Astrocyte (in vitro differentiated cells and primary cell): ENCODE data around the gene CTCF. TPM values are rescaled to one million over a fixed set of nuclear protein-coding genes. Genes with fewer than 3 reads are reported as not detected.

Source experiments
- DNase-seq: peaks from one replicate; pipeline ENCODE4 v3.0.0-alpha.2; 2010; ENCODE audit warnings: low read depth
- FAIRE-seq: peaks from 2 replicates; lab custom pipeline; 2011; peaks lifted over from hg19 to GRCh38; lab: Jason Lieb, UNC
- H2AFZ ChIP-seq: 2 replicates; pipeline ENCODE4 v1.6.0; 2012; ENCODE audit warnings: low read depth, low read length, inconsistent platforms
- H3K27ac ChIP-seq: 2 replicates; pipeline ENCODE4 v1.5.1; 2011; ENCODE audit warnings: low read depth, low read length, inconsistent platforms
- H3K27me3 ChIP-seq: 2 replicates; pipeline ENCODE4 v1.6.0; 2011; ENCODE audit warnings: low read length, inconsistent platforms; ENCODE audit not compliant: insufficient read depth
- H3K36me3 ChIP-seq: 2 replicates; pipeline ENCODE4 v1.5.1; 2011; ENCODE audit warnings: low read length, inconsistent platforms; ENCODE audit not compliant: insufficient read depth
- H3K4me1 ChIP-seq: 2 replicates; pipeline ENCODE4 v1.5.1; 2011; ENCODE audit warnings: low read length, inconsistent platforms; ENCODE audit not compliant: insufficient read depth
- H3K4me2 ChIP-seq: 2 replicates; pipeline ENCODE4 v1.6.0; 2012; ENCODE audit warnings: low read length, inconsistent platforms
- H3K4me3 ChIP-seq: 2 replicates; pipeline ENCODE4 v1.5.1; 2011; ENCODE audit warnings: low read depth, mild to moderate bottlenecking, low read length, inconsistent platforms; ENCODE audit not compliant: insufficient read depth
- H3K79me2 ChIP-seq: 2 replicates; pipeline ENCODE4 v1.6.0; 2012; ENCODE audit warnings: mild to moderate bottlenecking, low read length, inconsistent platforms; ENCODE audit not compliant: insufficient read depth
- H3K9ac ChIP-seq: 2 replicates; pipeline ENCODE4 v1.6.0; 2012; ENCODE audit warnings: mild to moderate bottlenecking, low read length, inconsistent platforms
- H3K9me3 ChIP-seq: 2 replicates; pipeline ENCODE4 v1.5.1; 2012; ENCODE audit warnings: low read depth, mild to moderate bottlenecking, low read length, inconsistent platforms; ENCODE audit not compliant: insufficient read depth
- H4K20me1 ChIP-seq: 2 replicates; pipeline ENCODE4 v1.6.0; 2012; ENCODE audit warnings: low read length, inconsistent platforms; ENCODE audit not compliant: insufficient read depth
- H3K27ac Mint-ChIP-seq: one replicate; pipeline ENCODE4 v1.8.0; 2021; ENCODE audit warnings: mild to moderate bottlenecking, mixed read lengths; ENCODE audit not compliant: unreplicated experiment
- H3K27me3 Mint-ChIP-seq: one replicate; pipeline ENCODE4 v1.8.0; 2021; ENCODE audit warnings: low read depth, mixed read lengths; ENCODE audit not compliant: unreplicated experiment
- H3K36me3 Mint-ChIP-seq: one replicate; pipeline ENCODE4 v1.8.0; 2021; ENCODE audit warnings: low read depth, mixed read lengths; ENCODE audit not compliant: unreplicated experiment
- H3K4me1 Mint-ChIP-seq: one replicate; pipeline ENCODE4 v1.8.0; 2021; ENCODE audit warnings: low read depth, mixed read lengths; ENCODE audit not compliant: unreplicated experiment
- H3K4me3 Mint-ChIP-seq: one replicate; pipeline ENCODE4 v1.8.0; 2021; ENCODE audit warnings: mild to moderate bottlenecking, moderate library complexity, mixed read lengths; ENCODE audit not compliant: unreplicated experiment
- H3K9me3 Mint-ChIP-seq: one replicate; pipeline ENCODE4 v1.8.0; 2021; ENCODE audit warnings: mild to moderate bottlenecking, mixed read lengths; ENCODE audit not compliant: unreplicated experiment
- EZH2 ChIP-seq: IDR thresholded peaks from 2 replicates; pipeline ENCODE4 v1.6.1; 2012; ENCODE audit warnings: mild to moderate bottlenecking, low read length, inconsistent platforms; ENCODE audit not compliant: insufficient read depth
- total RNA-seq: library from RNA; stranded (reverse); gene quantifications from 2 replicates; pipeline ENCODE4 v1.2.1, GENCODE V29; 2021
- TF ChIP-seq, protein P1 (sequence below): IDR thresholded peaks from 2 replicates; pipeline ENCODE4 v1.5.1; 2011; ENCODE audit warnings: low read depth, mild to moderate bottlenecking, inconsistent platforms, low read length, moderate library complexity; ENCODE audit not compliant: insufficient read depth

CTCF gene
- total RNA-seq, 1 donor from 2014 or later: 26.8 TPM

DNA sequence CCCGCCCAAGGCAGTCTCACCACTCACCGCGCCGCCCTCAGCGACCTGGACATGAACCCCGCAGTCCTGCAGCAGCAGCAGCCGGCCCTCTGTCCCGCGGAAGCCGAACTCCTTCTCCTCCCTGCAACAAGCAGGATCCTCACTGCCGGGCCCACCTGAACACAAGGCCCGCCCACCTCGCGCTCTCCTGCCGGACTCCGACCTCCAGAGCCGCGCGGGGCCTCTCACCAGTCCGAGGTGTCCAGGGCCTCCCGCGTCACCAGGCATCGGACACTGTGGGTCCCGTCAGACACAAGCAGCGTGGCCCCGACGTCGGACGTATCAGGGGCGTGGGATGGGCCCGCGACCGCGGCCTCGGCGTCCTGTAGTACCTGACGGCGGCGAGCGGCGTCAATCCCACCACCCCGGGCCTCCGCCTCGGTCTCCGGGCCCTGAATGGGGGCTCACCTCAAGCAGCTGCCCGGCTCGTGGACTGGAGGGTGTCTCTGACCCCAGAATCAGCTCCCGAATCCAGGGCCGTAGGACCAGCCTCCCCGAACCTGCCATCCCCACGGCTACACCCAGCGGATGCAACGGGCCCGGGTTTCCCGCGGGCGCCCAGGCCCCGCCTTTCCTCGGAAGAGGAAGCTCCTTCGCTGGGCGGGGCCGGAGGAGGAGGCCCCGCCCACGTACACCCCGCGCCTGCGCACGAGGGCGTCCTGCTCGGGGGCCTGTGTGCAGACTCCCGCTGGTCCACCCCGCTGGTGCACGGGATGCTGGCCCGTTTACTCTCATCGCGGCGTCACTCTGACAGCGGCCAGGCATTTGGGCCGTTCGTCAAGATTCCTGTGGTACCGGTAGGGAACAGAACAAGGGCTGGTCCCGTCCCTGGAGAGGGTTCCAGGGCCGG is 97.6 kb downstream of the CTCF start, which contains the start of gene ACD:
TSS of gene ACD (minus strand) at position 586 of the 889 bp plus-strand sequence. CDS start at position 546, 40 bp downstream.
- H3K9me3 Mint-ChIP-seq: no peaks in the 10 kb centered on the region

DNA sequence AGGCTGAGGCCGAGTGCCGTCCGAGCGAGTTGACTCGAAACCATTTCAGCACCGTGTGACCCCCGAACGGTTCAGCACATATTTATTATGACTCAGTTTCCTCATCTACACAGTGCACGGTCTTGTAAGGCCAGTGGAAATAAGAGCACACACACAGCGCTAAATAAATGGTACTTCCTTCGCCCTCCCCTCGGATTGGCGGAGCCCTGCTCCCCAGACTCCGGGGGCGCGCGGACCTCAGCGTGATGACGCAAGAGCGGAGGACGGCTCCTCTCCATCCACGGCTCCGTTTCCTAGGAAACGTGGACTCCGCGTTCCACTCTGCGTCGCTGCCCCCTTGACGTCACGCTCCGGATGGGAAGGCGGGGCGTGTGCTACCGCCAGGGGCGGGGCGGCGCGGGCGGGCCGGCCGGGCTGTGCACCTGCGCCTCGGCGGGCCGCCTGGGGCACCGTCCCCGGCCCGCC is 98.3 kb downstream of the CTCF start, which contains the start of gene PARD6A:
TSS of gene PARD6A (plus strand) at position 397 of the 465 bp plus-strand sequence. CDS start 79 bp downstream, outside the sequence.
- Histone ChIP-seq H3K79me2 (peaks cover 14% of the 10 kb centered on the region), H3K36me3 (peaks cover 2% of the 10 kb centered on the region), H3K4me2 (peak within 1 kb of the TSS; percentile 93), H3K27ac (peak within 1 kb of the TSS; percentile 86), H3K4me1 (peaks cover 14% of the 10 kb centered on the region), H3K9me3 (no peaks in the 10 kb centered on the region), H2AFZ (peak within 1 kb of the TSS; percentile 96), H3K27me3 (no peaks in the 10 kb centered on the region), H3K4me3 (peak within 1 kb of the TSS; percentile 77), H3K9ac (peak within 1 kb of the TSS; percentile 87), H4K20me1 (peaks cover 24% of the 10 kb centered on the region)
- DNase-seq (peak; percentile 90), FAIRE-seq (peak; percentile 17)
- Mint-ChIP-seq H3K36me3 (peaks cover 4% of the 10 kb centered on the region), H3K27me3 (peaks cover 9% of the 10 kb centered on the region), H3K4me1 (peaks cover 2% of the 10 kb centered on the region), H3K4me3 (peak within 1 kb of the TSS; percentile 90), H3K27ac (peak within 1 kb of the TSS; percentile 89), H3K9me3 (no peaks in the 10 kb centered on the region)
- TF ChIP-seq, protein P1, sequence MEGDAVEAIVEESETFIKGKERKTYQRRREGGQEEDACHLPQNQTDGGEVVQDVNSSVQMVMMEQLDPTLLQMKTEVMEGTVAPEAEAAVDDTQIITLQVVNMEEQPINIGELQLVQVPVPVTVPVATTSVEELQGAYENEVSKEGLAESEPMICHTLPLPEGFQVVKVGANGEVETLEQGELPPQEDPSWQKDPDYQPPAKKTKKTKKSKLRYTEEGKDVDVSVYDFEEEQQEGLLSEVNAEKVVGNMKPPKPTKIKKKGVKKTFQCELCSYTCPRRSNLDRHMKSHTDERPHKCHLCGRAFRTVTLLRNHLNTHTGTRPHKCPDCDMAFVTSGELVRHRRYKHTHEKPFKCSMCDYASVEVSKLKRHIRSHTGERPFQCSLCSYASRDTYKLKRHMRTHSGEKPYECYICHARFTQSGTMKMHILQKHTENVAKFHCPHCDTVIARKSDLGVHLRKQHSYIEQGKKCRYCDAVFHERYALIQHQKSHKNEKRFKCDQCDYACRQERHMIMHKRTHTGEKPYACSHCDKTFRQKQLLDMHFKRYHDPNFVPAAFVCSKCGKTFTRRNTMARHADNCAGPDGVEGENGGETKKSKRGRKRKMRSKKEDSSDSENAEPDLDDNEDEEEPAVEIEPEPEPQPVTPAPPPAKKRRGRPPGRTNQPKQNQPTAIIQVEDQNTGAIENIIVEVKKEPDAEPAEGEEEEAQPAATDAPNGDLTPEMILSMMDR: no peak
- TF ChIP-seq EZH2: no peak

More for the DNA sequence above, 97.6 kb downstream of the CTCF start, which contains the start of gene ACD:
- TF ChIP-seq, protein P1: no peak
- no peak for TF ChIP-seq EZH2
- Histone ChIP-seq H3K36me3 (peaks cover 2% of the 10 kb centered on the region), H3K4me1 (peaks cover 14% of the 10 kb centered on the region), H2AFZ (peak within 1 kb of the TSS; percentile 96), H3K79me2 (peaks cover 14% of the 10 kb centered on the region), H3K4me2 (peak within 1 kb of the TSS; percentile 93), H3K4me3 (peak within 1 kb of the TSS; percentile 77), H3K9me3 (no peaks in the 10 kb centered on the region), H3K27ac (peak within 1 kb of the TSS; percentile 86), H3K9ac (peak within 1 kb of the TSS; percentile 87), H4K20me1 (peaks cover 27% of the 10 kb centered on the region), H3K27me3 (no peaks in the 10 kb centered on the region)
- H3K4me1 Mint-ChIP-seq: peaks cover 1% of the 10 kb centered on the region
- H3K4me3 Mint-ChIP-seq: peak within 1 kb of the TSS; percentile 90
- FAIRE-seq (no peak), DNase-seq (peak; percentile 57)
- H3K27ac Mint-ChIP-seq: peak within 1 kb of the TSS; percentile 89
- peaks cover 14% of the 10 kb centered on the region for H3K27me3 Mint-ChIP-seq
- peaks cover 6% of the 10 kb centered on the region for H3K36me3 Mint-ChIP-seq
